Right forelimb (tissue), 1 donor: ENCODE measurements around the gene ANXA11.
A peak's percentile ranks its signal among the peaks of the same experiment; 100 is the strongest.
"Not testable (repeated sequence)": the region's sequence is repeated elsewhere in the genome, so short reads cannot be mapped to it uniquely, and the experiment has no call there.

ENCODE experiments used
- DNase-seq: peaks from one replicate; pipeline ENCODE4 v3.0.0-alpha.2; 2018

The ANXA11 gene

GRCh38 chr10:80207768-80208370, 2.5 kb upstream of the ANXA11 start:
- no peak for DNase-seq

- no peak for DNase-seq
Measured at GRCh38 chr10:80206277-80206655, 929 bp upstream of the ANXA11 start.

- DNase-seq = peak; percentile 70
Measured at GRCh38 chr10:80204677-80205476, 460 bp downstream of the ANXA11 start.

GRCh38 chr10:80203835-80204676, 1.3 kb downstream of the ANXA11 start:
- no peak for DNase-seq

- no peak for DNase-seq
Measured at GRCh38 chr10:80202934-80203834, 2.2 kb downstream of the ANXA11 start.

- not testable (repeated sequence) for DNase-seq
Measured at GRCh38 chr10:80202530-80202929, 2.8 kb downstream of the ANXA11 start.

GRCh38 chr10:80201608-80202141, 3.7 kb downstream of the ANXA11 start:
- no peak for DNase-seq

GRCh38 chr10:80200687-80201086, 4.7 kb downstream of the ANXA11 start:
- no peak for DNase-seq

GRCh38 chr10:80200259-80200658, 5.1 kb downstream of the ANXA11 start:
- no peak for DNase-seq

- DNase-seq = no peak
Measured at GRCh38 chr10:80199828-80200227, 5.5 kb downstream of the ANXA11 start.

- DNase-seq = no peak
Measured at GRCh38 chr10:80197972-80198916, 7.1 kb downstream of the ANXA11 start.

- no peak for DNase-seq
Measured at GRCh38 chr10:80196950-80197315, 8.4 kb downstream of the ANXA11 start.

GRCh38 chr10:80196270-80196949, 8.9 kb downstream of the ANXA11 start:
- no peak for DNase-seq

GRCh38 chr10:80195046-80195574, 10.2 kb downstream of the ANXA11 start:
- DNase-seq = no peak

GRCh38 chr10:80194373-80195045, 10.8 kb downstream of the ANXA11 start:
- no peak for DNase-seq

- no peak for DNase-seq
Measured at GRCh38 chr10:80192553-80192952, 12.8 kb downstream of the ANXA11 start.

GRCh38 chr10:80191589-80192270, 13.6 kb downstream of the ANXA11 start:
- DNase-seq = peak; percentile 34

GRCh38 chr10:80188713-80189112, 16.6 kb downstream of the ANXA11 start:
- peak; percentile 20 for DNase-seq
